PFSK-1 (cell line): ENCODE data around the gene RARB.

ENCODE experiments used
- POLR2AphosphoS5 ChIP-seq: IDR thresholded peaks from 2 replicates; pipeline ENCODE4 v1.6.1; 2012; ENCODE audit warnings: low read depth, mild to moderate bottlenecking, control low read depth, low read length, moderate library complexity
- SIN3A ChIP-seq: IDR thresholded peaks from 2 replicates; pipeline ENCODE4 v1.6.1; 2012; ENCODE audit warnings: mild to moderate bottlenecking, low read length, moderate library complexity, borderline replicate concordance; ENCODE audit not compliant: insufficient read depth
- TAF1 ChIP-seq: IDR thresholded peaks from 2 replicates; pipeline ENCODE4 v1.6.1; 2012; ENCODE audit warnings: low read length, control low read depth, borderline replicate concordance; ENCODE audit not compliant: insufficient read depth
- TF ChIP-seq, protein P1 (sequence below), 2 experiments: IDR thresholded peaks; 2 replicates each; pipeline versions ENCODE4 v1.6.1 to v1.8.0; 2011 to 2012; ENCODE audit warnings: low read depth in 2 of 2, low read length in 2 of 2, control low read depth in 1 of 2, inconsistent platforms in 1 of 2, mild to moderate bottlenecking in 1 of 2, moderate library complexity in 1 of 2; ENCODE audit not compliant: insufficient read depth in 1 of 2

DNA sequence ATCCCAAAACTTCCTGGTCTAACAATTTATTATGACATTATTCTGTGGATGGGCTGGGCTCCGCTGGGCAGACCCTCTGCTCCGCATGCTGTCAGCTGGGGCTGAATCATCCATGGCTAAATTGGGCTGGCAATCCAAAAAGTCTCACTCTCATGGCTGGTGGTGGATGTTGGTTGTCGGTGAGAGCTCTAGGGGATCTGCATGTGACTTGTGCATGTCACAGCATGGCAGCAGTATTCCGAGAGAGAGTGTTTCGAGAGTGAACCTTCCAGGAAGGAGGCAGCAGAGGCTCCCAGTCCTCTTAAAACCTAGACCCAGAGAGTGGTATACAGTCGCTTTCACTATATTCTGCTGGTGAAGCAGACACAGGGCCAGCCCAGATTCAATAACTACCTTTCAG is 9.9 kb downstream of the RARB start:
- TF ChIP-seq, protein P1, sequence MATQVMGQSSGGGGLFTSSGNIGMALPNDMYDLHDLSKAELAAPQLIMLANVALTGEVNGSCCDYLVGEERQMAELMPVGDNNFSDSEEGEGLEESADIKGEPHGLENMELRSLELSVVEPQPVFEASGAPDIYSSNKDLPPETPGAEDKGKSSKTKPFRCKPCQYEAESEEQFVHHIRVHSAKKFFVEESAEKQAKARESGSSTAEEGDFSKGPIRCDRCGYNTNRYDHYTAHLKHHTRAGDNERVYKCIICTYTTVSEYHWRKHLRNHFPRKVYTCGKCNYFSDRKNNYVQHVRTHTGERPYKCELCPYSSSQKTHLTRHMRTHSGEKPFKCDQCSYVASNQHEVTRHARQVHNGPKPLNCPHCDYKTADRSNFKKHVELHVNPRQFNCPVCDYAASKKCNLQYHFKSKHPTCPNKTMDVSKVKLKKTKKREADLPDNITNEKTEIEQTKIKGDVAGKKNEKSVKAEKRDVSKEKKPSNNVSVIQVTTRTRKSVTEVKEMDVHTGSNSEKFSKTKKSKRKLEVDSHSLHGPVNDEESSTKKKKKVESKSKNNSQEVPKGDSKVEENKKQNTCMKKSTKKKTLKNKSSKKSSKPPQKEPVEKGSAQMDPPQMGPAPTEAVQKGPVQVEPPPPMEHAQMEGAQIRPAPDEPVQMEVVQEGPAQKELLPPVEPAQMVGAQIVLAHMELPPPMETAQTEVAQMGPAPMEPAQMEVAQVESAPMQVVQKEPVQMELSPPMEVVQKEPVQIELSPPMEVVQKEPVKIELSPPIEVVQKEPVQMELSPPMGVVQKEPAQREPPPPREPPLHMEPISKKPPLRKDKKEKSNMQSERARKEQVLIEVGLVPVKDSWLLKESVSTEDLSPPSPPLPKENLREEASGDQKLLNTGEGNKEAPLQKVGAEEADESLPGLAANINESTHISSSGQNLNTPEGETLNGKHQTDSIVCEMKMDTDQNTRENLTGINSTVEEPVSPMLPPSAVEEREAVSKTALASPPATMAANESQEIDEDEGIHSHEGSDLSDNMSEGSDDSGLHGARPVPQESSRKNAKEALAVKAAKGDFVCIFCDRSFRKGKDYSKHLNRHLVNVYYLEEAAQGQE (IDR thresholded peaks at IDR 0.05; ENCODE audit: insufficient read depth in 1 of 2, low read depth in 2 of 2, low read length in 2 of 2) = no peak
- no peak for TF ChIP-seq POLR2AphosphoS5
- no peak for TF ChIP-seq TAF1
- no peak for TF ChIP-seq SIN3A
